GM19324 (cell line): ENCODE data around the gene HK2.
"Not testable (repeated sequence)": the region's sequence is repeated elsewhere in the genome, so short reads cannot be mapped to it uniquely, and the experiment has no call there.

Experiments
- ATAC-seq: cut with Tn5 transposase; IDR thresholded peaks from one replicate; pipeline ENCODE4 v1.9.1; 2021; ENCODE audit warnings: mild to moderate bottlenecking, moderate library complexity; ENCODE audit not compliant: unreplicated experiment, low FRiP score

The HK2 gene

DNA sequence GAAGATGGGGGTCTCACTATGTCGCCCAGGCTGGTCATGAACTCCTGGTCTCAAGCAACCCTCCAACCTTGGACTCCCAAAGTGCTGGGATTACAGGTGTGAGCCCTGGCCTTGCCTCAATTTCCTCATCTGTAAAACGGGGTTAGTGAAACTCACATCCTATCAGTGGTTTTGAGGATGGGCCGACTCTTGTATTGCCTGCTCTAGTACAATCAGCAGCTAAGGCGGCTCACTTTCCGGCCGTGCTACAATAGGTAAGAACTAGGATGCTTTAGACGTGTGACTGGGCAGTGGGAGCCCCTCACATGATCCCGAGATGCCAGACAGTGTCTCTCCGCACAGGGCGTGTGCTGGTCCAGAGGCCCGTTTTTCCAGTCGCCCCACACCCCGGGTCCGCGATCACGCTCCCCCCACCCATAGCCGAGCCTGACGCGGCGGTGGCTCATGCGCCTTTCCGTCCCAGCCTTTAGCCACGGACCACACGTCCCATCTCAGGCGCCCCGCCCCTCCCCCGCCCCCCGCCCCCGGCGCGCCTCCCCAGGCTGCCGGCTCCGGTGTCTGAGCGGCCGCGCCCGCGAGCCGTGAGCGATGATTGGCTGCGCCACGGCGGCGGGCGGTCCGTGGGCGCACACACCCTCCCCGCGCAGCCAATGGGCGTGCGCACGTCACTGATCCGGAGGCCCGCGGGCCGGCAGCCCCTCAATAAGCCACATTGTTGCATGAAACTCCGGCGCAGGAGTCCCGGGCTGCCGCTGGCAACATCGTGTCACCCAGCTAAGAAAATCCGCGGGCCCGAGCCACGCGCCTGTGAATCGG lies at the start of gene HK2:
Gene HK2, plus strand, starts transcription at position 710 of the 816 bp plus-strand sequence. CDS start 454 bp downstream, outside the sequence.
- peak; percentile 84 for ATAC-seq

DNA sequence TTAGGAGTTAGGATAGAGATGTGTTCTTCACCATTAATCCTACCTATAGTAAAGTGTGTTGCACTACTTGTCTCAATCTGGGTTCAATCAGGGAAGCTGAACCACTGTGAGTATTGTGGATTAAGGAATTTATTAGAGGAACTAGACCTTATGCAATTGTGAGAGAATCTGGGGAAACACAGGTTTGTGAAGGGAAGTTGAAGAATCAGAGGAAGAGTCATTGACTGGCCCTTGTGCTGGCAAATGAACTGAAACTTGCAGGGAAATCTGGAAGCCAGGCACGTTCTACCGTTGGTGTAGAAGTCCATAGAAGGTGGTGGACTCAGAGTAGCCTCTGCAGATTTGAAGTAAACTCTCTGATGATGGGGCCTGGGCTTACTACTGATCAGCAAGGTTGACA lies 44.7 kb upstream of the HK2 start:
- ATAC-seq = no peak

DNA sequence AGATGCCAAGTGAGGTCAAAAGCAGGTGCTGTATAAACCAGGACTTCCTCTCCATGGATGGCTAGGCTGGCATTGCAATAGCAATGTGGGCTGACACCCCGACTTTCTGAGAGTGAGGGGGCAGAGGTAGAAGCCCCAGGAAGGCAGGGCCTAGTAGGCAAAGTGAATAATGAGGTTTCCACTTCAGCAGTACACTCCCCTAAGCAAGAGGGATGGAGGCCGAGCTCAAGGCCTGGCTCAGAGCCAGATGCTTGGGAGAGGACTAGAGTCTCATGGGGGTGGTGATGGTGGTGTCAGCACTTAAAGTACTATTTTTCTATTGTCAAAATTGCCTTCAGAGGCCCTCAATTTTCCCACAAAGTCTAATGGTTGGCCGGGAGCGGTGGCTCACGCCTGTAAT lies 41.6 kb upstream of the HK2 start:
- no peak for ATAC-seq

DNA sequence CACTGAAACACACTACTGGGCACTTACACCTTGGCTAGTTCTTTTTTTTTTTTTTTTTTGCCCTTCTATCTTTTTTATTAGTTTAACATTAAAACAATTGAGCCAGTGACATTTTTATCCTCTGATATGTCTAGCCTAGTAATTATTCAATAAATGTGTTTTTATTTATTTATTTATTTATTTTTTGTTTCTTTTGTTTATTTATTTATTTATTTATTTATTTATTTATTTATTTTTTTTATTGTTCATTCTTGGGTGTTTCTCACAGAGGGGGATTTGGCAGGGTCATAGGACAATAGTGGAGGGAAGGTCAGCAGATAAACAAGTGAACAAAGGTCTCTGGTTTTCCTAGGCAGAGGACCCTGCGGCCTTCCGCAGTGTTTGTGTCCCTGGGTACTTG lies 39.0 kb upstream of the HK2 start:
- not testable (repeated sequence) for ATAC-seq

DNA sequence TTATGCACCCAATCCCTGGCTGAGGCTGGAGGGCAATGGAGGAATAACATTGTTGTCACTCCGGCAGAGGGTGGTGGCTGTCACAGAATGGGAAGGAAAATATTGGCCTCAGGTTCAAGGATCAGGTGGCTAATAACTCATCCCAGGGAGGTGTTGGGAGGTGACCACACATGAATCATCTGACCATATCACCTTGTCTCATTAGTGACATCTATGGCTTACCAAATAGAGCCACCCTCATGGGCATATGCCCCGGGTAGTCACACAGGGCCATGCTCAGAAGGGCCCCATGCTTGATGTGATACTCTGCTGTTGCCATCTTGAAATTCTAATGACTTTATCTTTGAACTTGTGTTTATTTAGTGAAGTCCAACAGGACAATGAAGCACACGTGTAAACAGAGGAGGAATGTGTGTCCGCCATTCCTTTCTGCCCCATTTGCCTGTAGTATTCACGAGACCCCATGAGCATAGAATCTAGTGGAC lies 27.5 kb upstream of the HK2 start:
- ATAC-seq = no peak

DNA sequence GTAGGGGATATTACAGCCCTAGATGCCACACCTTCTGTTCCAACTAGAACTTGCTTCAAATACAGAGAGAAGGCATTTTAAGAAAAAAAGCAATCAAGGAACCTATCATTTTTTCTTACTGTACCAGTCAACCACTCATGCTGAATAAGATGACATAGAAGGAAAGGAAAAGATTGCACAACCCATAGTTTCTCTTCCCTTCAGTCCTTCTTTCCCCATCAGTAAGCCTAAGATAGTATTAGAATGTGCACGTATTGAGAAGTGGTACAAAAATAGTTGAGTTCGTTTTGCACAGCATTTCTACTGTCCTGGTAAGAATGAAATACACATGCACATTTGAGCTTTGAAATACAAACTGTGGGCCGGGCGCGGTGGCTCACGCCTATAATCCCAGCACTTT lies 27.0 kb upstream of the HK2 start:
- ATAC-seq = no peak

DNA sequence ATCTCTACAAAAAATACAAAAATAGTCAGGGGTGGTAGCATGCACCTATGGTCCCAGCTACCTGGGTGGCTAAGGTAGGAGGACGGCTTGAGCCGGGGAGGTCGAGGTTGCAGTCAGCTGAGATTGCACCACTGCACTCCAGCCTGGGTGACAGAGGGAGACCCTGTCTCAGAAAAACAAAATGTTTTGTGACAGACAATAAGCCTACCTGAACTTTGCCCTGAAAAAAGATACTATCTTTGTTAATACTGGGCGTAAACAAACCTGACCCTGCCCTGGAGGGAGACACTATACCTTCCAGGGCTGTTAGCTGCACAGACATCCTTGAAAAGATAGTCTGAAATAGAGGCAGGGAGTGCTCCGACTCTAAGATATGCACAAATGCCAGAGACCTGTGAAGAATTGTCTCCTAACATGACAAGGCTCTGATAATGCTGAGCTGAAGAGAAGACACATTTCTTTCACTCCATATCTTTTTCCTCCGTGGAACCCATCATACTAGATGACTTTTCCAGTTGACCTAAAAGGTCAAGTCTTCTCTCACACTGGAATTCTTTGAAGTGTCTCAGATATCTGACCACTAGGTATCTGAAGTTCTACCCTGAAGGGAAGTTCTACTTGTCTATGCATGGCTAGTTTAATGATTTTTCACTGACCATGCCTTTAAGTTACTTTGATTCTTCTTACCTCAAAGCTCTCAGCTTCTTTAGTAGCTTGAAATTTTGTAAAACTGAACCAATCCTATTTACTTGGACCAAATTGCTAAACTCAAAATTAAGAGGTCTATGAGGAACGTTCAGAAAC lies 20.9 kb upstream of the HK2 start:
- no peak for ATAC-seq

DNA sequence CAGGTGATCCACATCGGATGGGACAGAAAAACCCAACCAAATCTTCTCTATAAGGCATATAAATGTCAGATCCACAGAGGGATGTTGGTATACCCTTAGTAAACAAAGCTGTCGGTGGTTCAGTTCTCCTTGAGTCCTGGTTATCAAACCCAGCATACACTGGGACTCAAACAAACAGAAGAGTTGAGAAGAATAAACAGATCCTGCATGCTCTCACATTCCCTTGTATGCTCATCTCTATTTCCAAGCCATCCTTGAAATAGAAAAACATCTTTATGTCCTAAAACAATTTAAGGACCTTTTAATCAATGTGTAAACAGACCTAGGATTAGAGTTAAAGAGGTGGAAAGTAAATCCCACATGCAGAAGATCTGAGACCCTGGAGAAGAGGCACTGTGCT lies 19.8 kb upstream of the HK2 start:
- no peak for ATAC-seq

DNA sequence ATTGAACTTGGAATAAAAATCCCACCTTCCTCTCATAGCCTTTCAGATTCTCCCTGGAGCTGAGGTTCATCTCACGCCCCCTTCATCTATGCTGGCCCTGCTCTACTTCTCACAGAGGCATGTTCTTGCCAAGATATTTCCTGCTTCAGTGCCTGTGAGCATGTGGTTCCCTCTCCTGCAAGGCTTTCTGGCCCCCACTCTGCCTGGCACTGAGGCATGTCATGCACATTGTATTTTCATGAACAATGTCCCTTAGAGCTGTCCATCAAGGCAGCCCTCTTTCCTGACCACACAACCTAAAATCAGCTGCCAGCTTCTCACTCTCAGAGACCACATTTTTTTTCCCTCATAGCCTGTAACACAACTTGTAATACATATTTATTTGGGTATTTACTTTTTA lies 18.0 kb upstream of the HK2 start:
- ATAC-seq = no peak

DNA sequence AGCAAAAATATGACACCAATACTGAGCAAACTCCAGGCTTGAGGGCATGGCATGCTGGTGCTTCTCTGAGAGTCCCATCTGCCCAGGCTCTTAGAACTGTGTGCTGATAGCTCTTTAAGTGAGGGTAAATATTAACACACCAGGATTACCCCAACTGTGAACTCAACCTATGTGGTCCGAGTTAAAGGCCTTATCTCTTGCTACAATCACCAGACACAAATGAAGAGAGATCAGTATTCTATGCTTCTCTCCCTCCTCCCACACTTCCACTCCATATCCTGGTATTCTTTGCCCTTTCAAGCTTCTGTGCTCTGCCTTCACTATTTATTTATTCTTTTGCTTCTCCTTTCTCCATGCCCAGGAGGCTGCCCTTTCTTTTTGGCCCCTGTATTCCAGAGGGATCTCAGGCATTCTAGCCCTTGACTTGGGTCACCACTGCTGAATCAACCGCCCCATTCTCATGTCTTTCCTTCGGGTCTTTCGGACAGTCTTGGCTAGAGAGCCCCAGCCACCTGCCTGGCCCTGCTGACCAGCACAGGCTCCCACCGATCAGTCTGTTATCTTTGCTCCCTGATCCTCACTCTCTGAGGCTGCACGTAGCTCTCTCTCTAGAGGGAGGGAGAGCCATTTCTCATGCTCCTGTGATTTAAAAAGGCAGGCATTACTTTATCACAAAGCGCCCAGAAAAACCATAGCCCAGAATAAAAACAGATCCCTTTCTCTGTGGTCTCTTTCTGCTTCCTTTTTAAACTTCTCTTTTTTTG lies 17.2 kb upstream of the HK2 start:
- ATAC-seq = no peak

DNA sequence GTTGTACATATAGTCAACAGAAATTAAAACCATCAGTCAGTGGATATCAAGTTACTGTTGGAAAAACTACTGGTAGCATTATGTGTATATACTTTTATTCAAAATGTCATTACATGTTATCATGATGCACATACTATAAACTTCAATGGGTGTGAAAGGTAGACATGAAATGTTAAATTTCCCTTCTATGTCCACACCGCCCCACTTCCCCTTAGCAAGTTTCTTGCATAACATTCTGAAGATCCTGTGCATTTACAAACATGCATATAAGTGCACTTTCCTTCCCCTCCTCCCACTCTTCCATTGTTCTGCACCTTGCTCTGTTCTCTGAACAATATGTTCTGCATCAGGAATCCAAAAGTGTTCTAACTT lies 16.6 kb upstream of the HK2 start:
- no peak for ATAC-seq

DNA sequence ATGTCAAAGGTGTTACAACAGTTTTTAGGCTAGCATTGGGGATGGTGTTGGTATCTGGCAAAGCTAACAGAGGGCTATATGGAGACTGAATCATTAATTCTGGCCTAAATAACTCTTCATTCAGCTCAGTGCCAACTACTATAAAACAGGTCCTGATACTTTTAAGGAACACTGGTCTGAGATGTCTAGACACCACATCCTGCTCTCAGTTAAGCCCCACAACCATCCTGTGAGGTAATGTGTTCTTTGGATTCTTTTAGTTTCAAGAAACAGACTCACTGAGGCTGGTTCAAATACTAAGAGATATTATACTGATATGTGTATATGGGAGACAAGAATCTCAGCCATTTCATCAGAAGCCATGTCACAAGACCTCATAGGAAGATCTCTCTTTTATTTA lies 14.2 kb upstream of the HK2 start:
- no peak for ATAC-seq

DNA sequence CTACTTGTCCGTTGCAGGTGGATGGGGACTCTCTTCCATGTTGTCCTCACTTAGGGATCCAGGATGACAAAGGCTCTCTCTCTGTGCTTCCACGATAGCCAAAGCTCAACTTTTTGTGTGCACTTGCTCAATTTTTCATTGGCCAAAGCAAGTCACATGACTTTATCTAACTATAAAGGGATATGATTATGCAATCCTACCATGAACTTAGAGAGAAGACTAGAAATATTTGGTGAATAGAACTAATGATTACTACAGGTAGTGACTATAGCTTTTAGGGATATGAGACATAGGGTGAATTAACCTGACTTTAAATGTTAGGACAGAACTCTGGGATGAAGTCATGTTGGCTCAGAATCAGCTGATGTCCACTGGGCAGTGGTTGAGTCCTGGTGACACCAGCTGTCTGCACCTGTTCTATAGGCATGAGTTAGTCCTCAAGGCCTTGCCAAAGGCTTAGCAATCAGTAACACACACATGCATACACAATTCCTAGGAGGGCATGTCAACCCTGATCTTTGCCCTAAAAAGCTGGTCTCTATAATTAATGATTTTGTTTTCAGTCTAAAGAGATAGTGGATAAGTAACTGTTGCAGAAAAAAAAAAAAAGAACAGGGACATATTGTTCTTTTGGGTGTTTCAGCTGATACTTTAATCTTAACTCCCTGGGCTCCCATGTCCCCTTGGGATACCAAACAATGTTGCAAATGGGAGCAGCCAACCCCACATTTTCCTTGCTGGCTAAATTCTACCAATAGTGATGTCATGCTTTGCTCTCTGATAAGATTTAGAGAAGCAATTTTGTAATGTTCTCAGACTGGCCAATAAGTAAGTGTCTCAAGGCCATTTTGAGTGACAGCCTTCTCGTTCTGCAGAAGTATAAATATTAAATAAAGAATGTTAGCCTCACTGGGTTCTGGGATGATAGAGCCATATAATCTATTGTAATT lies 12.5 kb upstream of the HK2 start:
- no peak for ATAC-seq

DNA sequence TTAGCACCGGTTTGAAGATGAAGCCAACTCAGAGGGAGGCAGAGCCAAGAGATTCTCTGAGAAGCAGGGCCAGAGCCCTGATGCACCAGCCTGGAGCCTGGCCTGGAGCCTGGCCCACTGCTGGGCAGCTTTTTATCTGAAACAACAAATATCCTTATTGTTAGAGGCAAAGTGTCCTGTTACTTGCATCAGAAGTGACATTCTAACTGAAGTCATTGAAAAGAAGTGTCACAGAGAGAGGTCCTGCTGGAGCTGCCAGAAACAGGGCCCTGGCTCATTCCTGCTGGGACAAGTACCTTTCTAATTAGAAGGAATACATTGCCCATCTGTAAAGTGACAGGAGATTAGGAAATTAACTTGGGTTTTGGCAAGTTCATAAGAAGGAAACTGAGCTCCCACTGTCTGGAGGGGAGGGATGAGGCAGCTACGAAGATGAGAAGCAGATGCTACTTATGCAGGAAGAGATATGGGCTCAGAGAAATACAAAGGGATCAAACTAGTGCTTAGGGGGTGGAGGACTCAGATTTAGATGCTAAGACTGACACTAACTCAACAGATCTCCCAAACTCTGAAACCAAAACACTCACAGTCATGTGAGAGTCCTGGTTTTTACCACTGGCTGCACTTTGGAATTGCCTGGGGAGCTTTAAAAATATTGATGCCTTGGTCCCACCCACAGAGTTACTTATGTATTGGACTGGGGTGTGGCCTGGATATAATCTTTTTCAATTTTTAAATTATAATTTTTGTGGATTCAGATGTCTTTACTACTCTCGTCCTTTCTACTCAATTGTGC lies 11.0 kb upstream of the HK2 start:
- no peak for ATAC-seq

DNA sequence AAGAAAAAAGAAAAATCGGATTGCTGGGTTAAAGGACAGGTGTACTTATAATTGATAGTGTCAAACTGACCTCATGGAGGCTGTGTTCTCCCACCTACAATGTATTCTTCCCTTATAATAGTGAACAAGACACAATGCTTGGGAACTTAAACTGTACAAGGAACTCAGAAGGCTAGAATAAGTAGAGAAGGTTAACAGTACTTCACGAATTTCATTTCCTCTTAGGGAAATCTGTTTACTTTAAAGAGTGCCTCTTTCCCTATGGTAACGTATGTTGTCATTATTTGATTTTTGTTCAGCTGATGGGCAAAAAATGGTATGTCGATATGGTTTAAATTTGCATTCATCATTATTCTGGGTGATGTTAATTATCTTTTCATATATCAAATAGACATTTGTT lies 9.2 kb upstream of the HK2 start:
- ATAC-seq = no peak

DNA sequence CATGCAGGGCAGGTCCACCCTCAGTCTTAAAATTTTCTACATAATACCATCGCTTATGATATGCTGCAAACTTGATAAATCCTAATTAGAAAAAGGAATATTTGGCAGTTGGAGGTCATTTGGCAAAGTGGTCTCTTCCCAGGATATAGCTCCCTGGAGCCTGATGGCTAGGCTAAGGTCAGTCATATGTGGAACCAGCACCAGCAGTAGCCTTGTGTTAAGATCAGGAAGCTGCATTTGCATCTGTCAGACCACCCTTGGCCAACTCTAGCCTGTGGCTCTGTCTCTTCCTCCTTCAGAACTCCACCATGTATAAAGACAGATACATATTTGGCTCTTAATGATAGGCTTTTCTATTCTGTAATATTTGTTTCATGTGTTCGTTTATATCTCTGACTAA lies 5.4 kb upstream of the HK2 start:
- ATAC-seq = peak; percentile 44

DNA sequence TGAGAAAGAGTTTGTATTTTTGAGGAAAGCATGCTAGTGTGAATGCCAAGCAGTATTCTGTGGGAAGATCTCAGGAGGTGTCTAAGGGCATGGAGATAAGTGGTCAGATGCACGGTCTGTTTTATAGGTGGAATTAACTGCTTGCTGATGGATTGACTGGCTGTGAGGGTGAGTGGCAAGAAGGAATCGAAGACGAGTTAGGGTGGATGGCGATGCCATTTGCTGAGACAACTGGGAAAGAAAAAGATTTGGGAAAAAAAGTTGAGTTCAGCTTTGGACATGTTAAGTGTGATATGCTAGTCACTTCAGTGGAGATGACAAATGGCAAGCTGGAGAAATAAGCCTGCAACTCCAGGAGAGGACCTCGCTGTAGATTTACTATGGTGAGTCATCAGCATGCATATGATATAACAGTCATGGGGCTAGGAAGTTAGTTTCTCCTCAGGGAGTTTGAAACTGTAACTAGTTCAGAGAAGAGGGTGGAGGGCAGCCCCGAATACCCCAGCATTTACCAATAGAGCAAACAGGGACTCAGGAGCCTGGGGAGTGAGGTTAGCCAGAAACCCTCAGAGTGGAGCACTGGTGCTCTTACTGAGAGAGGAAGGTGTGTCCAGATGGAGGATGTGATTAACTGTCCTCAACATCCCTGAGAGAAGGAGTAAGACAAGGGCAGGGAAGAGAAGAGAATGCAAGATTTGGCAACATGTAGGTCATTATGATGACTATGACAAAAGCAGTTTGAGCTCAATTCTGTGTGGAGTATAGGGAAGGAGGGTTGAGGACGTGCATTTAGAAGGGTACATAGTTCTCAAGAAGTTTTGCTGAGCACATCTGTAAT lies 2.0 kb upstream of the HK2 start:
- ATAC-seq = no peak

DNA sequence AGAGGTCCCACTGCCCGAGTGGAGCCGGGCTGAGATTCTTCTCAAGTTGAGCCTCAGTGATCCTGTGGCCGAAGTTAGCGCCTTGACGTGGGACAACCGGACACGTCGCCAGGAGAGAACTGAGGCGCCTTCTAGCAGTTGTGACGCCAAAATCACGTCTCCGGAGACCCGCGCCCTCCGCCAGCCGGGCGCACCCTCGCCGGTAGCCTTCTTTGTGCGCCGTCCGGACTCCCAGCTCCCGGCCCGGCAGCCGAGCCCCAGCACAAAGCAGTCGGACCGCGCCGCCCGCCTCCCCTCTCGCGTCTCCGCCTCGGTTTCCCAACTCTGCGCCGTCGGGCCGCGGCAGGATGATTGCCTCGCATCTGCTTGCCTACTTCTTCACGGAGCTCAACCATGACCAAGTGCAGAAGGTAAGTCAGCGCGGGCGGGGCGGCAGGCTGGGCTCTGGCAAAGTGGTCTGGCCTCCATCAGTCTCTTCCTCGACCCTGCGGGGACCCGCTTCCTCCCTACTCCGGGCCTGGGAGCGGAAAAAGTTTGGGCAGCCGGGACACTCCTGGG lies 386 bp downstream of the HK2 start:
- peak; percentile 12 for ATAC-seq
